Measurements from ENCODE around the gene MYLK4. TPM values are rescaled to one million over a fixed set of nuclear protein-coding genes. Genes with fewer than 3 reads are reported as not detected.
"Not testable (repeated sequence)": the region's sequence is repeated elsewhere in the genome, so short reads cannot be mapped to it uniquely, and the experiment has no call there.

The MYLK4 gene
- total RNA-seq, 1 experiment from 2014 or later = 0.85 TPM

GRCh38 chr6:2763876-2764540, 13.3 kb upstream of the MYLK4 start:
- ChIA-PET CTCF (interaction anchor here (0.7 kb wide), 1 partner anchor 225 kb away, joined by 3 read pairs; no protein-coding TSS in a partner anchor), POLR2A (no interaction called here)
- intact Hi-C loops (cut with micrococcal nuclease; ENCODE audit: unreplicated experiment) = no loop called here
- Histone ChIP-seq H3K4me3 (ENCODE audit: low read depth in 2 of 2, low read length in 2 of 2) (peak overlapping the region; percentile 74 to 89), H3K36me3 (ENCODE audit: control insufficient read depth, insufficient read depth, low read length) (no peaks in the 10 kb centered on the region; the same call in 1 of the 2 replicates), H3K27ac (ENCODE audit: low read length) (peak overlapping the region; percentile 97), H3K27me3 (ENCODE audit: control insufficient read depth, insufficient read depth, low read length) (no peaks in the 10 kb centered on the region), H3K9me3 (ENCODE audit: control insufficient read depth, insufficient read depth, low read depth, low read length) (0 out of 2 replicates have a peak, but pooled peaks cover 5% of the 10 kb centered on the region), H3K4me1 (ENCODE audit: control insufficient read depth, insufficient read depth, low read length) (peaks cover 23% of the 10 kb centered on the region)
- ATAC-seq = no peak
- TF ChIP-seq TCF7L2 (IDR thresholded peaks at IDR 0.05; ENCODE audit: low read depth, low read length) (no peak), SIN3A (IDR thresholded peaks at IDR 0.05; ENCODE audit: borderline replicate concordance, insufficient read depth, low read depth, low read length) (no peak), CTCF (IDR thresholded peaks at IDR 0.05) (no peak)
- BruUV-seq (replicated peaks) = no TSS peak
- DNase-seq (ENCODE audit: low read depth, low spot score) = no peak
- in situ Hi-C loops (cut with HindIII; ENCODE audit: low pct_unique_long_range_greater_than_20kb, low sequenced_read_pairs) = no loop called here

- Histone ChIP-seq H3K36me3 (ENCODE audit: control insufficient read depth, insufficient read depth, low read length) (no peaks in the 10 kb centered on the region; the same call in 1 of the 2 replicates), H3K27ac (ENCODE audit: low read length) (no peak overlapping the region), H3K4me3 (ENCODE audit: low read depth in 2 of 2, low read length in 2 of 2) (no peak overlapping the region), H3K9me3 (ENCODE audit: control insufficient read depth, insufficient read depth, low read depth, low read length) (0 out of 2 replicates have a peak, but pooled peaks cover 5% of the 10 kb centered on the region), H3K4me1 (ENCODE audit: control insufficient read depth, insufficient read depth, low read length) (peaks cover 17% of the 10 kb centered on the region), H3K27me3 (ENCODE audit: control insufficient read depth, insufficient read depth, low read length) (no peaks in the 10 kb centered on the region)
- in situ Hi-C loops (cut with HindIII; ENCODE audit: low pct_unique_long_range_greater_than_20kb, low sequenced_read_pairs) = no loop called here
- ChIA-PET CTCF (interaction anchor here (0.7 kb wide), 1 partner anchor 226 kb away, joined by 3 read pairs; no protein-coding TSS in a partner anchor), POLR2A (no interaction called here)
- no peak for DNase-seq (ENCODE audit: low read depth, low spot score)
- ATAC-seq = no peak
- intact Hi-C loops (cut with micrococcal nuclease; ENCODE audit: unreplicated experiment) = no loop called here
- TF ChIP-seq REST (IDR thresholded peaks at IDR 0.05; ENCODE audit: insufficient read depth in 1 of 2, low read depth in 2 of 2, low read length in 1 of 2) = no peak
- TF ChIP-seq TCF7L2 (IDR thresholded peaks at IDR 0.05; ENCODE audit: low read depth, low read length) = no peak
- TF ChIP-seq SIN3A (IDR thresholded peaks at IDR 0.05; ENCODE audit: borderline replicate concordance, insufficient read depth, low read depth, low read length) = no peak
- TF ChIP-seq CTCF (IDR thresholded peaks at IDR 0.05) = no peak
- TF ChIP-seq POLR2AphosphoS5 (IDR thresholded peaks at IDR 0.05; ENCODE audit: low read depth, low read length) = no peak
- no TSS peak for BruUV-seq (replicated peaks)
These were observed 12.7 kb upstream of the MYLK4 start for GRCh38 chr6:2763345-2763841.

- H3K36me3 ChIP-seq (ENCODE audit: control insufficient read depth, insufficient read depth, low read length); in situ Hi-C loops (cut with HindIII; ENCODE audit: low pct_unique_long_range_greater_than_20kb, low sequenced_read_pairs); ATAC-seq; POLR2A ChIA-PET; CTCF ChIA-PET; intact Hi-C loops (cut with micrococcal nuclease; ENCODE audit: unreplicated experiment); H3K27me3 ChIP-seq (ENCODE audit: control insufficient read depth, insufficient read depth, low read length); H3K4me3 ChIP-seq (ENCODE audit: low read depth in 2 of 2, low read length in 2 of 2); H3K27ac ChIP-seq (ENCODE audit: low read length); DNase-seq (ENCODE audit: low read depth, low spot score); BruUV-seq (replicated peaks); H3K9me3 ChIP-seq (ENCODE audit: control insufficient read depth, insufficient read depth, low read depth, low read length): not testable (repeated sequence)
- peaks cover 11% of the 10 kb centered on the region for H3K4me1 ChIP-seq (ENCODE audit: control insufficient read depth, insufficient read depth, low read length)
These were observed 12.1 kb upstream of the MYLK4 start for GRCh38 chr6:2762868-2763267.

Measured in Panc1 (cell line).